GM19328 (cell line): ENCODE measurements around the gene ALDOC.
A peak's percentile ranks its signal among the peaks of the same experiment; 100 is the strongest.

Experiments
- ATAC-seq: cut with Tn5 transposase; IDR thresholded peaks from one replicate; pipeline ENCODE4 v1.9.1; 2021; ENCODE audit warnings: mild to moderate bottlenecking, moderate library complexity; ENCODE audit not compliant: unreplicated experiment

Gene ALDOC

DNA sequence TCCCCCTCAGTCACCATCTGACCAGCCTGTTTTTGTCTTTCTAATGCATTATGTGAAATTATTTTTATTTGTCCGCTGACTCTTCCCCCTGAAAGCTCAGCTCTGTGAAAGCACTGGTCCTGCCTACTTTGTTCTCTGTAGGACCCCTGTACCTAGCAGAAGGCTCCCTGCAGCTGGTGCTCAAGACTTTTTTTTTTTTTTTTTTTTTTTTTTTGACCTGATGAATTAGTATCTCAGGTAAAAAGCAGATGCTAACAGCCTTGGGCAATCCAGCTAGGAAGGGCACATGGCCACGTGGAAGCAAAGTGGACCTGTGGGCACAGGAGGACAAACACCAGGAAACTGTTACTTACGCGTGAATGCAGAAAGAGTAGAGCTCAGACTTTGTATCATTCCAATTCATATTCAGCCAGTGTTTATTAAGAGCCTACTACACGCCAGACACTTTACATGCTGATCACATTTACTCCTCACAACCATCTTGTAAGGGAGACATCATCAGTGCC lies 23.6 kb downstream of the ALDOC start:
- ATAC-seq: no peak

DNA sequence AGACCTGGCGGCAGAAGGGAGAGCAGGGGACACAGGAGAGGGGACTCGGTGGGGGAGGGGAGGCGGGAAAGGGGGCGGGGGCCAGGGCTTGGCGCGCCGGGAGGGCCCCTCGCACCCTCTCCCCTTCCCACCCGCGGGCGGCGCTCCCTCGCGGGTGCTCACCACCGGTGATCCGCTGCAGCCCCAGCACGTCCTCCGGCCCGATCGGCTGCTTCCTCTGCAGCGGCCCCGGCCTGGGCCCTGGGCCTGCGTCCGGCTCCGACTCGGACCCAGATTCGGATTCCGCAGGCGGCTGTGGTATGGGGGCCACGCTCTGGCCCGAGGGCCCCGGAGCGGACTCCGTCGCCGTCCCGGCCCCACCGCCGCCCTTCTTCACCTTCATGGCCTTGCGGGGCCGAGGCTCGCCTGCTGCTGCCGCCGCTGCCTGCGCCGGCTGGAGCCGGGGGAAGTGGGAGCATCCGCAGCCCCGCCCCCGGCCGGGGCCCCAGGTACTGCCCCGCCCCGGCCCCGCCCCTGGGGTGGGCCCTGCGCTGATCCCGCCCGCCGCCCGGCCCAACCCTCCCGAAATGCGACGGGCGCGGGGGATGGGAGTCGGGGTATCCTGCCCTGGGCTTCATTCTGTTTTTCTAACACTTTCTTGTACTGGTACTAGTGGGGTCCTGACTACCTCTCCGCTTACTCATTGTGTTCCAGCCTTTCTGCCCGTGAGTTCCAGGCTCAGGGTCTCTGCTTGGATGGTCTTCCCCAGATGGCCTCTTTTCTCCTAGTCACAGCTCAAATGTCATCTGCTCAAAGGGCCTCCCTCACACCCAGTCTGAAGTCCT lies 24.3 kb downstream of the ALDOC start, which contains the start of gene UNC119:
UNC119 (minus strand) TSS at position 449 of the 824 bp plus-strand sequence; CDS start at position 382, 67 bp downstream.
- ATAC-seq: peak; percentile 51

DNA sequence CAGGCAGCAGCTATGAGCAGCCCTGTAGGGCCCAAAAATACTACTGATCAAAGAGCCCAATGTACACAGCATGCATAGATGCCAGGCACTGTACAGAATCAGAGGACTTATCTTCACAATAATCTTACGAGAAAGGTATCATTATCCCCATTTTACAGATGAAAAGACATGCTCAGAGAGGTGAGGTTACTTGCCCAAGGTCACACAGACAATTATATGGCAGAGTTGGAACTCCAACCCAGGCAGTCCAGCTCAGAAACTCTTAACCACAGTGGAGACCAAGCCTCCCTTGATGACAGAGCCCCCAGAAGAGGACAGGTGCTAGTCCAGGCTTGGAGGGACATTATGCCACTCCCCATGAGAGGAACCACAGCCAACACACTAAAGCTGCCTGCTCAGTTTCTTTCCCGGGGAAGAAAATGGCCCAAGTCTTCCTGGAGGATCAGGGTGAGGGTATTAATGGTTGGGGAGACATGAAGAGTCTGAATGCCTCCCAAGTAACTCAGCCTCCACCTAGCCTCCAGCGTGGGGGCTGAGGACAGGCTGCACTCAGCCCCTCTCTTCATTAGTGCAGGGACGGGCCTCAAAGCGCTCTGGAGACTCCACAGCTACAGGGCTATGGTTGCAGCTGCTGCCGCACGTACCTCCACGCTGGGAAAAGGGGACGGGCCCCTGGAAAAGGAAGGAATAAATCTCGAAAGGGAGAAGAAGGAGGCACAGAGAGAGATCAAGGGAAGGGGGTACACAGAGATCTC lies 25.1 kb downstream of the ALDOC start:
- no peak for ATAC-seq

DNA sequence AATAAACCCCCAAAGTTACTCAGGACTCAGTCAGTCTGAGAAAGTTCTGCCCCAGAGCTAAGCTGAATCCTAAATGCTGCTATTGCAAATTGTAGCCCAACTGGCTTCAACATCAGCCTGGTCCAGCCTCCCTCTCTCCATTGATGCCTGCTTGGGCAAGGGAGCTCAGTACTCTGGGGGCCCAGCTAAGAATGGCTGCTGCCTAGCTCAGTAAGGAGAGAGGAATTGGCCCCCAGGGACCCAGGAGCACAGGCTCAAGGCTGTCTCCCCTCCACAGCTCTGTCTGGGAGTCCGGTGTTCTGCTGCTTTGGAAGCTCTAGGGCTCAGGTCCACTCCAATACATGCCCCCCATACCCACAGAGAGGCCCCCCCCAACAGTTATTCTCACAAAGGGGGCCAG lies 25.8 kb downstream of the ALDOC start:
- no peak for ATAC-seq

DNA sequence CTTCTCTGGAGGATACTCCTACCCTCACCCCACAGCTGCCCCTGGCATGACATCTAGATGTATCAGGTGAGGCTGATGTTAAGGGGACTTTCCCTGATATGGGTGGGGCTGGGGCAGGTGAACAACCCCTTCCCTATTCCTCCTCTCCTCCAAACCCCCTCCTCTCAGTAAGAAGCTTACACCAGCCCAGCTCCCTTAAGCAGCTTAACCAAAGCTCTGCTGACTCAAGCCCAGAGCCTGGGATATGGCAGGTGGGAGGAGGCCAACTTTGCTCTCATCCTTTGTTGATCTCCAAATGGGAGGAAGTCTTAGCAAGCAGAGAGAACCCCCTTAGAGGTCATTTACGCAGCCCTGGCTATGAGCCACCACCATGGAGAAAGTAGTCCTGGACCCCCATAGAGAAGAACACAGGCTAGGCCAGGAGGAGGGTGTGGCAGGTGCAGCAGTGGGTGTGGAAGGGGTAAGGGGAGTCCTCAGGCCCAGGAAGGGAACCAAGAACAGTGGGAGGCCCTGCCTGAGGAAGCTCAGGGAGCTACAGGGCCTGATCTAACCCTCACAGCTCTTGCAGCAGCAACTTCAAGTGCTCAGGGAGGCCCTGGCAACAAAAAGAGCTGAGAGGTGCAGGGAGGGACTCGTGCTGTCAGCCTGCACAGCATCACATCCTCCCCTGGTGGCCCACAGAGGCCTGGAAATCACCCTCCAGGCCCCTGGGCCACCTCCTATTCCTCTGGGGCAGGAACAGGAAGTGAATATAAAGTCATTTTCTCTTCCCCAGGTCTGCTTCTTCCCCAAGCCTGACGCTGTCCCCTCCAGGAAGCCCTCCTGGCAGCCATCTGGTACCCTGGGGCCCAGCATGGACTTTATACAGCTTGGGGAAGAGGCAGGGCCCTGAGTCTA lies 27.2 kb downstream of the ALDOC start:
- no peak for ATAC-seq

DNA sequence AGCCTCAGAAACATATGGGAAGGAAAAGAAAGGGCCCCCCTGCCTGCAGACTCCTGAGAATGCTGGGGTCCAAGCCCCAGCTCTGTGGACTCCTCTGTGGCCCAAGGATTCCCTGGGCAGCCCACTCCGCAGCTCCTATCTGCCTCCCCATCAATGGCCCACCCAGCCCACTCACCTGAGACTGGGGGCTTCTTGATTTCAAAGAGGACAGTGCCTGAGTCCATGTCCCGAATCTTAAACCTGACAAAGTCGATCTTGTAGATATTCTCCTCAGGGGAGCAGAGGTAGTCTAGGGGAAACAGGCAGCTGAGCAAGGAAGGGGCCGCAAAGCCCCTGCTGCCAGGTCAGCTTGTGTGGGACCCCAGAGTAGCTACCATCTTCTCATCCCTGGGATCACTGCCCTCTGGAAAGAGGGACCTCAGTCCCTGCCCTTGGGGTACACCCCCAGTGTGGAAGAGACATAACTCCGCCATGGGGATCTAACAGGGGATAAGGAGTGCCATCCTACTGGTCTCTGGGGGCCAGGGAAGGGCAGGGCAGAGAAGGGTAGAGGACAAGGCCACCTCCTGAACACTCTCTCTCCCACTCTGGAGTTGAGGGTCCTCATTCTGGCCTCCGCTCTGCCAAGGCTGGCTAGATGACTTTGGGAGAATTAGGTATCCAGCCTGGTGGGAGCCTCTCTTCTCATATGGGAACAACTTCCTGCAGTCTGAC lies 28.1 kb downstream of the ALDOC start:
- no peak for ATAC-seq

DNA sequence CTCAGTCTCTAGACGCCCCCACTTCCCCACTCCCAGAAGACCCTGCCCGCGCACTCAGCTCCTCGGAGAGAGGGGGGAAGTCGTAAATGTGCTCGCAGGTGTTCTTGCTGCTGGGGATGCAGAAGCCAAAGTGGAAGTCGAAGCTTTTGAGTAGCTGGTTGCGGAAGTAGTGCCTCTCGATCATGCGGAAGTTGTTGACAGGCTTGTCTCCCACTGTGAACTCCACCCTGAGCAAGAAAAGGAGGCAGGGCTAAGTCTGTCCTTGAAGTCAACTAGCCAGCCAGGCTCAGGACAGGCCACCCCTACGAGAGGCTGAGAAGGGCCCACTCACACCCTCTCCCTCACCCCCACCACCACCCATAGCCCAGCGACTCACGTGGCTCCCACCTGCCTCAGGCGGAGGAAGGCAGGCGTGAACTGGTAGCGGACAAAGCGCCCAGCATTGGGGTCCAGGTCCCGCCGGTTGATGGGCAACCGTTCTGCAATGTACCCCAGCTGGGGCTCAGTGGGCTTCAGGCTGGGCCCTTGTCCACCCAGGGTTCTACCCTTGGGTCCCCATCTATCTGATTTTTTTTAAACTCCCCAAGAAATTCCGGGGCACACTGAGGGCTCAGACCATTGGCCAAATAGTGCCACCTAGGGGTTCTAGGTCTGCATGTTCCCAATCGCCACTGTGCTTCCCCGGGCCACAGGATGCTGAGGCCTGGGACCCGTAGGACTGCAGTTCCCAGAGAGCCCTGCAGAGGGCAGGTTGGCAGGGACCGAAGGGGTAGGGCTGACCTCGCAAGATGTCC lies 28.9 kb downstream of the ALDOC start:
- no peak for ATAC-seq

DNA sequence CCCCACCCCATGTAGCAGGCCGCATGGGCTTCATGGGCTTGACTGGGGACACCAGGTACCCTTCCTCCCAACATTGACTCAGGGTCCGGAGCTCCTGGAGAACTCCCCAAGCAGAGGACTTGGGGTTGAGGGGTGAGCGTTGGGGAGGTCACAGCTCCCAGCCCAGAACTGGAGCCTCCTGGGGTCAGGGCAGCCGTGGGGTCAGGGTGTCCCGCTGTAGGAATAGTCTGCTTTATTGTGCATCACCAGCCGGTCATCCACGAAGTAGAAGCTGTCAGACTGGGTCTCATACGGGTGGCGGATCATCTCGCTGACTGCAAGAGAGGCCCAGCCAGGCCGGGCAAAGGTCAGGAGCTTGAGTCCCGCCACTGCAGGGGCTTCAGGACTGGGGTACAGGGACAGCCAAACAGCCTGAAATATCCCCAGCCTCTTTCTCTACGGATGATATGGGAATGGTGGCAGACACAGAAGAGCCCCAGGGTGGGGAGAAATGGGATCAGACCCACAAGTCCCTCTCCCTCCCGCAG lies 29.5 kb downstream of the ALDOC start:
- ATAC-seq: no peak

DNA sequence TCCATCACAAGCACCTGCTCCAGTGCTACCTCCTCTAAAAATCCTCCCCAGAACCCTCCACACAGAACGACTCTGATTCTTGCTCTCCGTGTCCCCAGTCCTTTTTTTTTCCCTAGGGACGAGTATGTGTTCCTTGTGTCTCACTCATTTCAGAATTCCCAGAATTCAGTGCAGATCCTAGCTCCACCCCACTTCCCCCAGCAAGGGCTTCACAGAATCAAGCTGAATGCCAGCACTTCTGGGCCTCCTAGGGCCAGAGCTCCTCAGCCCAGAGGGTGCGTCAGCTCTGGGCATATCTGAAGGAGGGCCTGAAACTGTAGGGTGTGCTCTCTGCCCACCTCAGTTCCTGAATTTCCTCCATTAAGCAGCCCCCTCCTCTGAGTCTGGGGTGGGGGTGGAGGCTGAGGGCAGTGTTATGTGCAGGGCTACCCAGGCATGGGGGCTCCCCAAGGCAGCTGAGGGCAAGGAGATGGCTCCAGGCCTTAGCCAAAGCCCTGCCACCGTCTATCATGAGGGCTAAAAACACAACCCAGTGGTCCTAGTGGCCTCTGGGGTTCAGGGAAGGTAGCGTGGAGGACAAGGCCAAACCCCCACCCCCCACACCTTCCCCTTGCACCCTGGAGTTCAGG lies 30.8 kb downstream of the ALDOC start:
- no peak for ATAC-seq

DNA sequence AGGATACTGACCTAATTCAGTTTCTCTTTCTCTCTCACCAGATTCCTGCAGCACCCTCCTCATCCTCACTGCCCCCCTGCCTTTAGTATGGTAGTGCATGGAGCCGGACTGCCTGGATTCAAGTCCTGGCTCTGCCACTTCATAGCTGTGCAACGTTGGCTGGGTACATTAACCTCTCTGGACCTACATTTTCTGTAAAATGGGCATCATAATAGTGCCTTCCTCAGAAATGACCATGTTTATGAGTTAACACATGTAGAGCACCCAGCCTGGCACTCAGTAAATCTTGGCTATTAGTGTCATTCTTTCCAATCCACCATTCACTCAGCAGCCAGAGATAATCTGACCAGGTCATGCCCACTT lies 31.6 kb downstream of the ALDOC start:
- ATAC-seq: no peak

DNA sequence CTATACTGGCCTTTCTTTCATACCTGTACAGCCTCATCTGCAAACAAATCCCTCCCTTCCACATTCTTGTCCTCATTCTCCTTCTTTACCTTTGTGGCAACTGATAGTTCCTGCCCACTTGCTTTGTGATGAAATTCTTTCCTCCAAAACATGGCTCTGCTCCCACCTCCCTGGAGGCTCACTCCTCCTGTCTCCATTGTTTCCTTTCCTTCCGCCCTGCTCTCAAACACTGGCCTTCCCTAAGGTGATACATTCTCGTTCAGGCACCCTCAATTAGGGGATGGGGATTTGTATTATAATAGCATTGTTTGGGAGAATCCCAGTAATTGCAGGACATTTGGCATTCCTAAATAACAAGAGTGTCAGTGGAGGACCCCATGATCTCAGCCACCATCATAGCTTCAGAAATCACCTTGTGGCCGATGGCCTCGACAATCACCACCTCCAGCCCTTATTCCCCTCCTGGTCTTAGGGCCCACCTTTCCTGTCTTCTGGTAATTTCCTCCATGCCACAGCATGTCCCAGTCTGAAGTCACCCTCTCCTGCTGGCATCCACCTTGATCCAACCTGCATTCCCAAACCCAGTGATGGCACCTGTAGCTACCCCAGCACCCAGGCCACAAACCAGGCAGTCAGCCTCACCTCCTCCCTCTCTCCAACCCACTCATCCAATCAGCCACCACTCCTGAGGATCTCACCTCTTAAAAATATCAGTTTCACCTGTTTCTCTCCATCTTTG lies 32.1 kb downstream of the ALDOC start:
- no peak for ATAC-seq

DNA sequence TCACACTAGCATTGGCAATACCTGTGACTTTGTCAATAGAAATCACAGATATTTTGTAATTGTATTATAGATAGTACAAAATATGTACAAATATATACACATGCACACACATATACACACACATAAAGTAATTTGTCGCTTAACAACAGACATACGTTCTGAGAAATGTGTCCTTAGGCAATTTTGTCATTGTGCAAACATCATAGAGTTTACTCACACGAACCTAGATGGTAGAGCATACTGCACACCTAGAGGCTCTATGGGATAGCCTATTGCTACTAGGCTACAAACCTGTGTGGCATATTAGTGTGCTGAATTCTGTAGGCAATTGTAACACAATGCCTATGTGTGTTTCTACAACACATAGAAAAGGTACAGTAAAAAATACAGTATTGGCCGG lies 35.3 kb downstream of the ALDOC start:
- ATAC-seq: no peak

DNA sequence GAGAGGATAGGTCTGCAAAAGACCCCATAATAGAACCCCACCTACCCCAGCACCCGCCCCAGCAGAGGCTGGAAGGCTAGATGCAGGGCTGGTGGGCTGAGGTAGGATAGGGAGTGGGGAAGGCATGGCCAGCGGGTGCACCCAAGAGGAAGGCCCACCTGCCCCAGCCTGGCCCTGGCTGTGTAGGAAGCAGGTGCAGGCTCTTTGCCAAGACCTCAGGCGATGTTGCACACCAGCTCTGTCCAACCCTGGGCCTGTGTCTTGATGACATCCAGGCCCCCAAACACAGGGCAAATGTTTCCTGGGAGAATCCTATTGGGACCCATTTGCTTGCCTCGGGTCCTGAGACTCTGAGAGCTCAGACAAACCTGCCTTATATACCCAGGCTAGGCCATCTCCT lies 36.5 kb downstream of the ALDOC start:
- ATAC-seq: no peak

DNA sequence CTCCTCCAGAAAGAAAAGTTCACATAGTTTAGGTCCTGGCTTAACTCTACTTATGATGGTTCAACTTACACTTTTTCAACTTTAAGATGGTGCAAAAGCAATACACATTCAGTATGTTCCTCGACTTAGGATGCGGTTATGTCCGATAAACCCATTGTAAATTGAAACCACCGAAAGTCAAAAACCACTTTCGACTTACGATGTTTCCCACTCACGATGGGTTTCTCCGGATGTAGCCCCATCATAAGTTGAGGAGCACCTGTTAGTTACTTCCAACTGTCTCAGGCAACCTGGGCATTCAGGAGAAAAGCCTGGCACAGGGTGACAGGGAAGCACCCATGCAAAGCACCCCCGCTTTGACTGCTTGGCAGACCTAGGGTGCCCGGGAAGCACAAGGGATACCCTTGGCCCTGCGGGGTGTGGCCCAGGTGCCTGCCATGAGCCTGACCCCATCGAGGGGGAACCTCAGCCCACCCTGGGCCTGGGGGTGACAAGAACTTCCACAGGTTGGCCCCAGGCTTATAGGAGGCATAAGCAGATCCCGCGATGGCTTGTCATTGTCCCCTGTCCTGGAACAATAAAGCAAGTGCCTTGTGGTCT lies 38.3 kb downstream of the ALDOC start:
- no peak for ATAC-seq

DNA sequence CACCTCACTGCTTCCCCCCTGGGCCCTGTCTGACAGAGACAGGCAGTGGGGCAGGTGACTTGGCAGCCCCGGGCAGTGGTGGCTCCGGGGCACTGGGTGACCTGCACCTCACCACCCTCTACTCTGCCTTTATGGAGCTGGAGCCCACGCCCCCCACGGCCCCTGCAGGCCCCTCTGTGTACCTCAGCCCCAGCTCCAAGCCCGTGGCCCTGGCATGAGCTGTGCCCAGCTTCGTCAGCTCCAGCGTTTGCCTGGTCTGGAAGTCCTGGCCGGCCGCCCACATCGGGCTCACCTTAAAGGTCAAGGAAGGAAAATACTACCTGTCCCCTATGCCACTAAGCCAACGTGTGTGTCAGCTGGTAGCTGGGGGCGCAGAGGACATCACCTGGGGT lies 39.5 kb downstream of the ALDOC start:
- ATAC-seq: no peak

DNA sequence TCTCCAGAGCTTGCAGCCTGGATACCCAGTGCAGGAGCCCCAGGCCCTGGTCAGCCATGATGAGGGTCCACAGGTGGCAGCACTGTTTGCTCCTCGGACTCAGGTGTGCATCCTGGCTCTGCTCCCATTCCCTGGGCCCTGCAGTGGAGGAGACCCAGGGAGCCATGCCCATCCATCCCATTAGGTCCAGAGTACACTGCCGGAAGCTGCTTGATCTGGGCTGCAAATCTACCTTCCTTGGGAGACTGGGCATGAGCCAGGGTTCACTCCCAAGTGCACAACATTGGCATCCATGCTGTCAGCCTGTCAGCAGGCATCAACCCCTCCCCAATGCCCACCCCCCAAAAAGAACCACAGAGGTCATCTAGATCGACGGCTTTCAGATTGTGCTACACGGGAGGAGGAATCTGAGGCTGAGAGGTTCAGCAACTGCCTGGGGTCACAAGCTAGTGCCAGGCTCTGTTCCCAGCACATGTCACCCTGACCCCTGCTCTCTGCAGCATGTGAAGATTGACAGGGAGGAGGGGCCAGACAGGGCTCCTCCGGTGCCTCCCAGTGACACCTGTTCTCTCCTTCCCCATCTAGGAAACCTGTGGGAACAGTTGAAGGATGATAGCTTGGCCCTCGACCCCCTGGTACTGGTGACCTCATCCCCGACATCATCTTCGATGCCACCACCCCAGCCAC lies 40.0 kb downstream of the ALDOC start:
- ATAC-seq: no peak

DNA sequence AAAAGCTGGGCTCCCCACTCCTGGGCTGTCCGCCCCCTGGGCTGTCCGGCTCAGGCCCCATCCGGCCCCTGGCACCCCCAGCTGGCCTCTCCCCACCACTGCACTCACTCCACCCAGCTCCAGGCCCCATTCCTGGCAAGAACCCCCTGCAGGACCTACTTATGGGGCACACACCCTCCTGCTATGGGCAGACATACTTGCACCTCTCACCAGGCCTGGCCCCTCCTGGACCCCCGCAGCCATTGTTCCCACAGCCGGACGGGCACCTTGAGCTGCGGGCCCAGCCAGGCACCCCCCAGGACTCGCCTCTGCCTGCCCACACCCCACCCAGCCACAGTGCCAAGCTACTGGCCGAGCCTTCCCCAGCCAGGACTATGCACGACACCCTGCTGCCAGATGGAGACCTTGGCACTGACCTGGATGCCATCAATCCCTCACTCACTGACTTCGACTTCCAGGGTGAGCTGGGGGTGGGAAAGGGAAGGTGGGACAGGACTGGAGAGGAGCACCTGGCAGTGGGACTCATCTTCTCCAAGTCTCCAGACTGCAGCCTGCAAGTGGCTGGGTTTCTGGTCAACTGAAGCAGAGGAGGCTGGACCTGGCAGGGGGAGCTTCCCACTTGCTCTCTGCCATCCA lies 41.8 kb downstream of the ALDOC start:
- ATAC-seq: no peak
